ENCODE results near the gene OASL. TPM values are rescaled to one million over a fixed set of nuclear protein-coding genes. Genes with fewer than 3 reads are reported as not detected.

The OASL gene
- total and polyA plus RNA-seq, 10 of the 15 experiments (the other 5 are each of a cell fraction or from before 2014, with no cell fraction given): 2.3 to 9.1 (median 2.7) TPM

DNA sequence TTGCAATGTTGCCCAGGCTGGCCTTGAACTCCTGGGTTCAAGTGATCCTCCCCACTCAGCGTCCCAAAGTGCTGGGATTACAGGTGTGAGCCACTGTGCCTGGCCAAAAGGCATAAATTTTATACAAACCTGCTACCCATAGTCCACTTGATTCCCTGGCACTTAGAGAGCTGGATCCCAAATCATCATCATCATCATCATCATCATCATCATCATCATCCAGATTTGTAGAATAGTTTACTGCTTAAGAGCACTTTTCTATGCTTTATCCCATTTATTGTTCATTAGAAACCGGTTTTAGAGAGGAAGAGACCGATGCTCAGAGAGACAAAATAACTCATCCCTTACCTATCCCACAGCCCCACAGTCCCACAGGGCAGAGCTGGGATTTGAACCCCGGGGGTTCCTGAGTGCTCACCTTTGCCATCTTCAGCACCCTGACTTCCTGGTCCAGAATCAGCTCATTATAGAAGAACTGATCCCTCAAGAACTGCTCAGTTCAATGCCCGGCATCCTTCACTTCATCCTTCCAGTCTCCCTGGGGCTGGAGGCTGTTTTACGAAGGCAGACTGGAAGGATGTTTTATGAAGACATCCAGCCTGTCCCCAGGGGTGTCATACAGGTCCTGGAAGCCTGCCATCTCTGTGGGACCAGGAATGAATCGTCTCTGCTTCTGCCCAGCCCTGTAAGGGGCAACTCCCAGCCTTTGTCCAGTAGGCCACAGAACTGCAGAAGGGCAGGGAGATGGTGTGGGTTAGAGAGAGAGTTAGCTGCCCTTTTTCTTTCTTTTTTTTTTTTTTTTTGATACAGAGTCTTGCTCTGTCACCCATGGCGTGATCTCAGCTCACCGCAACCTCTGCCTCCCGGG is 20.2 kb upstream of the OASL start (continued):
- TF ChIP-seq SMAD1 (IDR thresholded peaks at IDR 0.05; ENCODE audit: low read depth, partially characterized antibody): no peak

DNA sequence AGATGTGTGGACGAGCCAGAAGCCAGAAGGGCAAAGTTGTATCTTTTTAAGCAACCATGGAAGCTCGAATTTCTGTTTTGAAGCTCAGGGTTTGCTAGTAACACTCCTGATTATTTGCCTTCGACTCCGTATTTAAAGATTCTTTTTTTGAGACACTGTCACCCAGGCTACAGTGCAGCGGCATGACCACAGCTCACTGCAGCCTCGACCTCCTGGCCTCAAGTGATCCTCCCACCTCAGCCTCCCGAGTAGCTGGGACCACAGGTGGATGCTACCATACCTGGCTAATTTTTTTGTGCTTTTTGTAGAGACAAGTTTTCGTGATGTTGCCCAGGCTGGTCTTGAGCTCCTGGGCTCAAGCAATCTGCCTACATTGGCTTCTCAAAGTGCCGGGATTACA is 18.7 kb upstream of the OASL start:
- 48% methylated on average over 9 of the region's 9 CpGs for WGBS (ENCODE audit: insufficient coverage, insufficient replicate concordance, low lambda C conversion rate, missing lambda C conversion rate)
- no peak for ATAC-seq
- intact Hi-C loops (cut with micrococcal nuclease; ENCODE audit: unreplicated experiment) (no loop called here), in situ Hi-C loops (cut with MboI) (no loop called here)
- Histone ChIP-seq H3K27ac (ENCODE audit: control insufficient read depth, insufficient read depth) (no peak overlapping the region), H3K4me2 (ENCODE audit: control insufficient read depth, insufficient read depth) (no peak overlapping the region), H3K4me3 (no peak overlapping the region), H3K27me3 (replicated peaks in 1 of 2; ENCODE audit: control insufficient read depth in 2 of 2, insufficient read depth in 2 of 2, low read length in 1 of 2) (no peaks in the 10 kb centered on the region), H2AFZ (ENCODE audit: control insufficient read depth, low read depth, low read length) (peak overlapping the region; percentile 47), H4K20me1 (ENCODE audit: control insufficient read depth, insufficient read depth) (no peaks in the 10 kb centered on the region), H3K9ac (ENCODE audit: control insufficient read depth, insufficient read depth, low read length) (no peak overlapping the region), H3K9me3 (replicated peaks; ENCODE audit: control insufficient read depth, insufficient read depth, low read length) (no peaks in the 10 kb centered on the region), H3K4me1 (ENCODE audit: control insufficient read depth, insufficient read depth, low read length) (peaks cover 10% of the 10 kb centered on the region), H3K79me2 (ENCODE audit: control insufficient read depth, insufficient read depth, low read length) (no peaks in the 10 kb centered on the region), H3K36me3 (ENCODE audit: control insufficient read depth in 2 of 2, insufficient read depth in 2 of 2, low read length in 1 of 2) (no peaks in the 10 kb centered on the region)
- BruUV-seq (replicated peaks): no TSS peak
- CTCF ChIA-PET: interaction anchor here (0.9 to 5.6 kb wide), 3 partner anchors 38 to 385 kb away, joined by 3 to 80 read pairs (median 6); no protein-coding TSS in a partner anchor
- no peak for FAIRE-seq
- POLR2A ChIA-PET: interaction anchor here (0.6 to 3.1 kb wide), 4 partner anchors 13 to 361 kb away, joined by 3 to 9 read pairs (median 3); no protein-coding TSS in a partner anchor
- RAD21 ChIA-PET (ENCODE audit: unreplicated experiment): no interaction called here
- DNase-seq (ENCODE audit: low read depth, low spot score): no peak
- SMC1A ChIA-PET (ENCODE audit: uncharacterized antibody, unreplicated experiment): interaction anchor here (0.6 to 1.5 kb wide), 4 partner anchors 20 to 53 kb away, joined by 3 to 4 read pairs (median 4); no protein-coding TSS in a partner anchor
- TF ChIP-seq, protein P1, sequence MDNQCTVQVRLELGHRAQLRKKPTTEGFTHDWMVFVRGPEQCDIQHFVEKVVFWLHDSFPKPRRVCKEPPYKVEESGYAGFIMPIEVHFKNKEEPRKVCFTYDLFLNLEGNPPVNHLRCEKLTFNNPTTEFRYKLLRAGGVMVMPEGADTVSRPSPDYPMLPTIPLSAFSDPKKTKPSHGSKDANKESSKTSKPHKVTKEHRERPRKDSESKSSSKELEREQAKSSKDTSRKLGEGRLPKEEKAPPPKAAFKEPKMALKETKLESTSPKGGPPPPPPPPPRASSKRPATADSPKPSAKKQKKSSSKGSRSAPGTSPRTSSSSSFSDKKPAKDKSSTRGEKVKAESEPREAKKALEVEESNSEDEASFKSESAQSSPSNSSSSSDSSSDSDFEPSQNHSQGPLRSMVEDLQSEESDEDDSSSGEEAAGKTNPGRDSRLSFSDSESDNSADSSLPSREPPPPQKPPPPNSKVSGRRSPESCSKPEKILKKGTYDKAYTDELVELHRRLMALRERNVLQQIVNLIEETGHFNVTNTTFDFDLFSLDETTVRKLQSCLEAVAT (IDR thresholded peaks at IDR 0.05): no peak
- TF ChIP-seq EGR1 (IDR thresholded peaks at IDR 0.05; ENCODE audit: borderline replicate concordance in 1 of 2, low read depth in 2 of 2, low read length in 2 of 2) (no peak), NR2C1 (IDR thresholded peaks at IDR 0.05) (no peak), IKZF1 (conservative IDR thresholded peaks at IDR 0.05) (no peak), BHLHE40 (IDR thresholded peaks at IDR 0.05; ENCODE audit: borderline replicate concordance in 1 of 2, low read depth in 2 of 2, low read length in 1 of 2) (no peak), TBL1XR1 (IDR thresholded peaks at IDR 0.05; ENCODE audit: low read depth, low read length) (no peak), RAD21 (IDR thresholded peaks at IDR 0.05; ENCODE audit: insufficient read depth, low read depth, low read length) (no peak), ZNF384 (IDR thresholded peaks at IDR 0.05; ENCODE audit: borderline replicate concordance, low read depth, low read length) (no peak), CHD4 (IDR thresholded peaks at IDR 0.05) (no peak), ZNF622 (IDR thresholded peaks at IDR 0.05) (no peak), TCF3 (IDR thresholded peaks at IDR 0.05; ENCODE audit: borderline replicate concordance, insufficient read depth, low read depth, low read length) (no peak)
- TF ChIP-seq, protein P2, sequence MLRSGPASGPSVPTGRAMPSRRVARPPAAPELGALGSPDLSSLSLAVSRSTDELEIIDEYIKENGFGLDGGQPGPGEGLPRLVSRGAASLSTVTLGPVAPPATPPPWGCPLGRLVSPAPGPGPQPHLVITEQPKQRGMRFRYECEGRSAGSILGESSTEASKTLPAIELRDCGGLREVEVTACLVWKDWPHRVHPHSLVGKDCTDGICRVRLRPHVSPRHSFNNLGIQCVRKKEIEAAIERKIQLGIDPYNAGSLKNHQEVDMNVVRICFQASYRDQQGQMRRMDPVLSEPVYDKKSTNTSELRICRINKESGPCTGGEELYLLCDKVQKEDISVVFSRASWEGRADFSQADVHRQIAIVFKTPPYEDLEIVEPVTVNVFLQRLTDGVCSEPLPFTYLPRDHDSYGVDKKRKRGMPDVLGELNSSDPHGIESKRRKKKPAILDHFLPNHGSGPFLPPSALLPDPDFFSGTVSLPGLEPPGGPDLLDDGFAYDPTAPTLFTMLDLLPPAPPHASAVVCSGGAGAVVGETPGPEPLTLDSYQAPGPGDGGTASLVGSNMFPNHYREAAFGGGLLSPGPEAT (IDR thresholded peaks at IDR 0.05; ENCODE audit: low read depth): no peak
- TF ChIP-seq, protein P3, sequence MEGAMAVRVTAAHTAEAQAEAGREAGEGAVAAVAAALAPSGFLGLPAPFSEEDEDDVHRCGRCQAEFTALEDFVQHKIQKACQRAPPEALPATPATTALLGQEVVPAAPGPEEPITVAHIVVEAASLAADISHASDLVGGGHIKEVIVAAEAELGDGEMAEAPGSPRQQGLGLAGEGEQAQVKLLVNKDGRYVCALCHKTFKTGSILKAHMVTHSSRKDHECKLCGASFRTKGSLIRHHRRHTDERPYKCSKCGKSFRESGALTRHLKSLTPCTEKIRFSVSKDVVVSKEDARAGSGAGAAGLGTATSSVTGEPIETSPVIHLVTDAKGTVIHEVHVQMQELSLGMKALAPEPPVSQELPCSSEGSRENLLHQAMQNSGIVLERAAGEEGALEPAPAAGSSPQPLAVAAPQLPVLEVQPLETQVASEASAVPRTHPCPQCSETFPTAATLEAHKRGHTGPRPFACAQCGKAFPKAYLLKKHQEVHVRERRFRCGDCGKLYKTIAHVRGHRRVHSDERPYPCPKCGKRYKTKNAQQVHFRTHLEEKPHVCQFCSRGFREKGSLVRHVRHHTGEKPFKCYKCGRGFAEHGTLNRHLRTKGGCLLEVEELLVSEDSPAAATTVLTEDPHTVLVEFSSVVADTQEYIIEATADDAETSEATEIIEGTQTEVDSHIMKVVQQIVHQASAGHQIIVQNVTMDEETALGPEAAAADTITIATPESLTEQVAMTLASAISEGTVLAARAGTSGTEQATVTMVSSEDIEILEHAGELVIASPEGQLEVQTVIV (IDR thresholded peaks at IDR 0.05; ENCODE audit: borderline replicate concordance, partially characterized antibody): no peak

Data from GM12878 (cell line).